Endothelial cell of umbilical vein (primary cell): Measurements from ENCODE around the gene INKA2.

Experiments
- EZH2 ChIP-seq: IDR thresholded peaks from 2 replicates; pipeline ENCODE4 v1.6.1; 2012; ENCODE audit warnings: borderline replicate concordance, low read depth, mild to moderate bottlenecking, moderate library complexity, low read length, inconsistent platforms; ENCODE audit not compliant: severe bottlenecking
- MYC ChIP-seq: IDR thresholded peaks from one replicate; pipeline ENCODE4 v1.6.1; 2011; ENCODE audit warnings: mild to moderate bottlenecking, low read depth, low read length
- POLR2A ChIP-seq: IDR thresholded peaks from 2 replicates; pipeline ENCODE4 v1.6.1; 2012; ENCODE audit warnings: low read depth, mild to moderate bottlenecking, control low read depth, low read length
- POLR2AphosphoS5 ChIP-seq: IDR thresholded peaks from 2 replicates; pipeline ENCODE4 v1.6.1; 2012; ENCODE audit warnings: low read depth, mild to moderate bottlenecking, control low read depth, low read length, moderate library complexity; ENCODE audit not compliant: insufficient read depth
- TF ChIP-seq, protein P1 (sequence below), 2 donors: IDR thresholded peaks; 1 replicate in 1 of 2; 2 replicates in 1 of 2; pipeline ENCODE4 v1.5.1; 2011; ENCODE audit warnings: low read length in 2 of 2, mild to moderate bottlenecking in 2 of 2, moderate library complexity in 2 of 2, control low read depth in 1 of 2, inconsistent platforms in 1 of 2, low read depth in 1 of 2; ENCODE audit not compliant: insufficient read depth in 1 of 2; ENCODE audit errors: extremely low read depth in 1 of 2
- TF ChIP-seq, protein P2 (sequence below): IDR thresholded peaks from 2 replicates; pipeline ENCODE4 v1.6.1; 2011; ENCODE audit not compliant: insufficient read depth, insufficient read length

DNA sequence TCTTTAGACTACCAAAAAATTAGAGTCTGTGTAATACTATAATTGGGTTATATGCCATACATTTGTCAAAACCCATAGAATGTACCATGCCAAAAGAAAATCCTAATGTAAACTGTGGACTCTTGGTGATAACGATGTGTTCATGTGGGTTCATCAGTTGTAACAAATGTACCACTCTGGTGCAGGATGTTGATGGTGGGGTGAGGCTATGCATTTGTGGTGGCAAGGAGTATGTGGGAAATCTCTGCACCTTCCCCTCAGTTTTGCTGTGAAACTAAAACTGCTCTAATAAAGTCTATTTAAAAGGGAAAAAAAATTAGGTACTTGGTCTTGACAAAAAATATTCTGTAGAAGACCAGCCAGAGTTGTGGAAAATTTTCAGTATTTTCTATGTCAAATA lies 43.4 kb downstream of the INKA2 start:
- TF ChIP-seq, protein P1, sequence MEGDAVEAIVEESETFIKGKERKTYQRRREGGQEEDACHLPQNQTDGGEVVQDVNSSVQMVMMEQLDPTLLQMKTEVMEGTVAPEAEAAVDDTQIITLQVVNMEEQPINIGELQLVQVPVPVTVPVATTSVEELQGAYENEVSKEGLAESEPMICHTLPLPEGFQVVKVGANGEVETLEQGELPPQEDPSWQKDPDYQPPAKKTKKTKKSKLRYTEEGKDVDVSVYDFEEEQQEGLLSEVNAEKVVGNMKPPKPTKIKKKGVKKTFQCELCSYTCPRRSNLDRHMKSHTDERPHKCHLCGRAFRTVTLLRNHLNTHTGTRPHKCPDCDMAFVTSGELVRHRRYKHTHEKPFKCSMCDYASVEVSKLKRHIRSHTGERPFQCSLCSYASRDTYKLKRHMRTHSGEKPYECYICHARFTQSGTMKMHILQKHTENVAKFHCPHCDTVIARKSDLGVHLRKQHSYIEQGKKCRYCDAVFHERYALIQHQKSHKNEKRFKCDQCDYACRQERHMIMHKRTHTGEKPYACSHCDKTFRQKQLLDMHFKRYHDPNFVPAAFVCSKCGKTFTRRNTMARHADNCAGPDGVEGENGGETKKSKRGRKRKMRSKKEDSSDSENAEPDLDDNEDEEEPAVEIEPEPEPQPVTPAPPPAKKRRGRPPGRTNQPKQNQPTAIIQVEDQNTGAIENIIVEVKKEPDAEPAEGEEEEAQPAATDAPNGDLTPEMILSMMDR (IDR thresholded peaks at IDR 0.05; ENCODE audit: extremely low read depth in 1 of 2, insufficient read depth in 1 of 2, low read depth in 1 of 2, low read length in 2 of 2), result no peak
- TF ChIP-seq POLR2AphosphoS5 (no peak), EZH2 (no peak), POLR2A (no peak), MYC (no peak)
- TF ChIP-seq, protein P2, sequence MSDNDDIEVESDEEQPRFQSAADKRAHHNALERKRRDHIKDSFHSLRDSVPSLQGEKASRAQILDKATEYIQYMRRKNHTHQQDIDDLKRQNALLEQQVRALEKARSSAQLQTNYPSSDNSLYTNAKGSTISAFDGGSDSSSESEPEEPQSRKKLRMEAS, result no peak
